Testis (tissue), 3 donors: ENCODE data around the gene HELB. TPM values are rescaled to one million over a fixed set of nuclear protein-coding genes. Genes with fewer than 3 reads are reported as not detected.
A peak's percentile ranks its signal among the peaks of the same experiment; 100 is the strongest.

Source experiments
- DNase-seq: peaks from one replicate; pipeline ENCODE4 v3.0.0-alpha.2; 2019
- H3K27ac ChIP-seq, 2 donors: fragments of 200-600 bp; sonication (generic); one replicate each; pipeline ENCODE4 v1.5.1; 2019
- H3K27me3 ChIP-seq: fragments of 200-600 bp; sonication (generic); one replicate; pipeline ENCODE4 v1.5.1; 2019
- H3K36me3 ChIP-seq: fragments of 200-600 bp; sonication (generic); one replicate; pipeline ENCODE4 v1.5.1; 2017; ENCODE audit warnings: low read depth; ENCODE audit errors: missing control alignments
- H3K4me1 ChIP-seq: fragments of 200-600 bp; sonication (generic); one replicate; pipeline ENCODE4 v1.5.1; 2019
- H3K4me3 ChIP-seq, 2 donors: fragments of 200-600 bp; sonication (generic); one replicate each; pipeline ENCODE4 v1.5.1; 2017 to 2019
- H3K9me3 ChIP-seq: fragments of 200-600 bp; sonication (generic); one replicate; pipeline ENCODE4 v1.5.1; 2017
- CTCF ChIP-seq, 3 experiments: fragments of 450-650 bp in 2 of 3; fragments of 200-600 bp in 1 of 3; sonication (generic) in 1 of 3; IDR thresholded peaks; one replicate each; pipeline ENCODE4 v1.5.1; 2016 to 2019; ENCODE audit warnings: antibody characterized with exemption in 3 of 3, mild to moderate bottlenecking in 2 of 3, moderate library complexity in 1 of 3
- POLR2A ChIP-seq: fragments of 450-650 bp; IDR thresholded peaks from one replicate; pipeline ENCODE4 v1.6.1; 2017; ENCODE audit warnings: antibody characterized with exemption, mild to moderate bottlenecking, moderate library complexity
- WGBS, 2 donors: methylation state at CpG; one replicate each; pipeline ENCODE4 v1.1.5; 2018; 5-methylcytosine and 5-hydroxymethylcytosine counted together
- intact Hi-C: fragments of 100-400 bp; cut with DNase I; formaldehyde crosslinking; loops from one replicate; pipeline ENCODE4 v1.15.1; 2023; ENCODE audit warnings: low total_unique reads
- polyA plus RNA-seq: library from polyadenylated mRNA; stranded (reverse); fragments of 350-450 nt; fragmentation: Illumina TruSeq; extraction: RNeasy Lipid Tissue Mini Kit (QIAGEN cat#74804); gene quantifications from one replicate; pipeline ENCODE4 v1.2.3, GENCODE V29; 2014; ENCODE audit warnings: low read depth, low replicate concordance; ENCODE audit not compliant: insufficient read depth
- total RNA-seq, 2 donors: library from RNA; depleted of rRNA; stranded (reverse); fragments of >200 nt; gene quantifications; one replicate each; pipeline ENCODE4 v1.2.3, GENCODE V29; 2016

HELB gene
- total and polyA plus RNA-seq, 3 donors from 2014 or later = 1.0 to 6.3 (median 5.9) TPM

GRCh38 chr12:66268562-66268961, 33.7 kb upstream of the HELB start:
- no peak for TF ChIP-seq POLR2A
- no peak for TF ChIP-seq CTCF (IDR thresholded peaks at IDR 0.05)
- no peak overlapping the region for H3K4me3 ChIP-seq
- DNase-seq = no peak
- no peak overlapping the region for H3K27ac ChIP-seq
- WGBS, 2 donors = 74 to 75% methylated on average over 3 of the region's 3 CpGs
- no peaks in the 10 kb centered on the region for H3K36me3 ChIP-seq
- intact Hi-C loops = no loop called here
- H3K9me3 ChIP-seq = no peaks in the 10 kb centered on the region
- no peaks in the 10 kb centered on the region for H3K27me3 ChIP-seq
- no peaks in the 10 kb centered on the region for H3K4me1 ChIP-seq

- no peak overlapping the region for H3K4me3 ChIP-seq
- no peaks in the 10 kb centered on the region for H3K27me3 ChIP-seq
- TF ChIP-seq CTCF (IDR thresholded peaks at IDR 0.05) (no peak), POLR2A (no peak)
- no peak overlapping the region for H3K27ac ChIP-seq
- intact Hi-C loops = no loop called here
- no peaks in the 10 kb centered on the region for H3K9me3 ChIP-seq
- WGBS, 2 donors = 85 to 86% methylated on average over 6 of the region's 6 CpGs
- DNase-seq = no peak
- no peaks in the 10 kb centered on the region for H3K4me1 ChIP-seq
- H3K36me3 ChIP-seq = no peaks in the 10 kb centered on the region
These were observed 33.2 kb upstream of the HELB start for GRCh38 chr12:66269142-66269541.

GRCh38 chr12:66269757-66270383, 32.4 kb upstream of the HELB start:
- peak; percentile 30 for DNase-seq
- intact Hi-C loops = no loop called here
- Histone ChIP-seq H3K27ac (no peak overlapping the region), H3K4me3 (no peak overlapping the region), H3K36me3 (no peaks in the 10 kb centered on the region), H3K27me3 (no peaks in the 10 kb centered on the region), H3K9me3 (no peaks in the 10 kb centered on the region), H3K4me1 (no peaks in the 10 kb centered on the region)
- TF ChIP-seq CTCF (IDR thresholded peaks at IDR 0.05) (peak; percentile 38 to 63 (median 52)), POLR2A (no peak)
- 73 to 78% methylated on average over 5 of the region's 5 CpGs for WGBS, 2 donors

GRCh38 chr12:66270613-66271012, 31.7 kb upstream of the HELB start:
- Histone ChIP-seq H3K9me3 (no peaks in the 10 kb centered on the region), H3K4me3 (no peak overlapping the region), H3K4me1 (no peaks in the 10 kb centered on the region), H3K36me3 (no peaks in the 10 kb centered on the region), H3K27ac (no peak overlapping the region), H3K27me3 (no peaks in the 10 kb centered on the region)
- TF ChIP-seq POLR2A (no peak), CTCF (IDR thresholded peaks at IDR 0.05) (no peak)
- no peak for DNase-seq
- WGBS, 2 donors = 87 to 89% methylated on average over 1 of the region's 1 CpG
- intact Hi-C loops = no loop called here

- WGBS, 2 donors = 66 to 67% methylated on average over 3 of the region's 3 CpGs
These were observed 29.6 kb upstream of the HELB start for GRCh38 chr12:66272650-66273049.

More at GRCh38 chr12:66272650-66273049, 29.6 kb upstream of the HELB start:
- Histone ChIP-seq H3K27me3 (no peaks in the 10 kb centered on the region), H3K4me3 (no peak overlapping the region), H3K27ac (no peak overlapping the region), H3K4me1 (no peaks in the 10 kb centered on the region), H3K36me3 (no peaks in the 10 kb centered on the region), H3K9me3 (no peaks in the 10 kb centered on the region)
- intact Hi-C loops = no loop called here
- DNase-seq = no peak
- TF ChIP-seq POLR2A (no peak), CTCF (IDR thresholded peaks at IDR 0.05) (no peak)
